Neural cell (in vitro differentiated cells): ENCODE results near the gene TRAPPC13. TPM values are rescaled to one million over a fixed set of nuclear protein-coding genes. Genes with fewer than 3 reads are reported as not detected.
"Not testable (repeated sequence)": the region's sequence is repeated elsewhere in the genome, so short reads cannot be mapped to it uniquely, and the experiment has no call there.

Experiments used
- H2AFZ ChIP-seq: fragments of 200-600, 300-800 bp; sonication (generic), shearing (Covaris generic); 2 replicates; pipeline ENCODE4 v1.6.0; 2014; ENCODE audit warnings: low read depth, mild to moderate bottlenecking, antibody characterized with exemption, low read length, moderate library complexity
- H3F3A ChIP-seq: fragments of 200-600 bp; shearing (Covaris generic); 2 replicates; pipeline ENCODE4 v1.6.1; 2016; ENCODE audit warnings: mild to moderate bottlenecking, moderate library complexity, mixed read lengths, antibody characterized with exemption, low read length; ENCODE audit not compliant: insufficient read depth, poor library complexity, severe bottlenecking
- H3K27ac ChIP-seq: fragments of 200-600, 300-800 bp; sonication (generic), shearing (Covaris generic); 2 replicates; pipeline ENCODE4 v1.5.1; 2014; ENCODE audit warnings: mild to moderate bottlenecking, low read length, moderate library complexity
- H3K27me3 ChIP-seq: fragments of 300-800, 200-600 bp; sonication (generic), shearing (Covaris generic); 2 replicates; pipeline ENCODE4 v1.6.0; 2014; ENCODE audit warnings: mild to moderate bottlenecking, low read depth, low read length, moderate library complexity; ENCODE audit not compliant: insufficient read depth
- H3K36me3 ChIP-seq: fragments of 300-800, 200-600 bp; sonication (generic), shearing (Covaris generic); 2 replicates; pipeline ENCODE4 v1.5.1; 2014; ENCODE audit warnings: mild to moderate bottlenecking, antibody characterized with exemption, low read length, moderate library complexity; ENCODE audit not compliant: insufficient read depth
- H3K4me2 ChIP-seq: fragments of 300-800, 200-600 bp; sonication (generic), shearing (Covaris generic); 2 replicates; pipeline ENCODE4 v1.6.0; 2014; ENCODE audit warnings: mild to moderate bottlenecking, low read length
- H3K4me3 ChIP-seq: fragments of 300-800, 200-600 bp; sonication (generic), shearing (Covaris generic); 2 replicates; pipeline ENCODE4 v1.5.1; 2014; ENCODE audit warnings: mild to moderate bottlenecking, low read length, moderate library complexity
- H3K79me2 ChIP-seq: fragments of 200-600 bp; shearing (Covaris generic); replicated peaks from 2 replicates; pipeline ENCODE4 v1.6.0; 2014; ENCODE audit warnings: mild to moderate bottlenecking, low read length, moderate library complexity; ENCODE audit not compliant: insufficient read depth
- H3K9ac ChIP-seq: fragments of 300-800, 200-600 bp; sonication (generic), shearing (Covaris generic); 2 replicates; pipeline ENCODE4 v1.6.1; 2016; ENCODE audit warnings: mild to moderate bottlenecking, low read length, mixed read lengths
- H3K9me2 ChIP-seq: fragments of 200-600 bp; shearing (Covaris generic); 2 replicates; pipeline ENCODE4 v1.6.1; 2016; ENCODE audit warnings: mild to moderate bottlenecking, low read length, mixed read lengths; ENCODE audit not compliant: insufficient read depth
- H3K9me3 ChIP-seq: fragments of 200-600, 300-800 bp; sonication (generic), shearing (Covaris generic); 2 replicates; pipeline ENCODE4 v1.6.1; 2016; ENCODE audit warnings: mild to moderate bottlenecking, mixed run types, low read length, moderate library complexity, mixed read lengths
- H4K20me1 ChIP-seq: fragments of 200-600 bp; shearing (Covaris generic); 2 replicates; pipeline ENCODE4 v1.6.1; 2016; ENCODE audit warnings: mild to moderate bottlenecking, mixed run types; ENCODE audit not compliant: insufficient read depth
- EP300 ChIP-seq: fragments of 450-650 bp; conservative IDR thresholded peaks from 2 replicates; pipeline ENCODE4 v1.6.1; 2014; ENCODE audit warnings: antibody characterized with exemption, mild to moderate bottlenecking, moderate library complexity; ENCODE audit not compliant: poor library complexity, severe bottlenecking
- EZH2 ChIP-seq: fragments of 200-600, 300-800 bp; shearing (Covaris generic), sonication (generic); IDR thresholded peaks from 2 replicates; pipeline ENCODE4 v1.6.1; 2014; ENCODE audit warnings: antibody characterized with exemption, low read length, borderline replicate concordance, mild to moderate bottlenecking; ENCODE audit not compliant: insufficient read depth, poor library complexity, severe bottlenecking
- MXI1 ChIP-seq: fragments of 450-650 bp; conservative IDR thresholded peaks from 2 replicates; pipeline ENCODE4 v1.6.1; 2014; ENCODE audit warnings: antibody characterized with exemption, mild to moderate bottlenecking; ENCODE audit not compliant: poor library complexity, severe bottlenecking
- POLR2AphosphoS5 ChIP-seq: IDR thresholded peaks from 2 replicates; pipeline ENCODE4 v1.6.1; 2012
- RAD21 ChIP-seq: fragments of 450-650 bp; conservative IDR thresholded peaks from 2 replicates; pipeline ENCODE4 v1.6.1; 2014; ENCODE audit warnings: antibody characterized with exemption, mild to moderate bottlenecking, moderate library complexity
- SMC3 ChIP-seq: fragments of 450-650 bp; conservative IDR thresholded peaks from 2 replicates; pipeline ENCODE4 v1.6.1; 2014; ENCODE audit warnings: antibody characterized with exemption, mild to moderate bottlenecking, moderate library complexity; ENCODE audit not compliant: poor library complexity
- TAF1 ChIP-seq: IDR thresholded peaks from 2 replicates; pipeline ENCODE4 v1.6.1; 2012; ENCODE audit warnings: low read depth
- polyA plus RNA-seq: library from polyadenylated mRNA; depleted of rRNA; stranded (reverse); fragments of >200 nt; gene quantifications from 2 replicates; pipeline ENCODE4 v1.2.3, GENCODE V29; 2014
- TF ChIP-seq, protein P1 (sequence below): IDR thresholded peaks from 2 replicates; pipeline ENCODE4 v1.6.1; 2012; ENCODE audit warnings: borderline replicate concordance
- TF ChIP-seq, protein P2 (sequence below): fragments of 450-650 bp; IDR thresholded peaks from 2 replicates; pipeline ENCODE4 v1.5.1; 2014; ENCODE audit warnings: antibody characterized with exemption, mild to moderate bottlenecking, moderate library complexity; ENCODE audit not compliant: poor library complexity, severe bottlenecking

TRAPPC13 gene
- polyA plus RNA-seq, 1 donor from 2014 or later, result 80.3 TPM

DNA sequence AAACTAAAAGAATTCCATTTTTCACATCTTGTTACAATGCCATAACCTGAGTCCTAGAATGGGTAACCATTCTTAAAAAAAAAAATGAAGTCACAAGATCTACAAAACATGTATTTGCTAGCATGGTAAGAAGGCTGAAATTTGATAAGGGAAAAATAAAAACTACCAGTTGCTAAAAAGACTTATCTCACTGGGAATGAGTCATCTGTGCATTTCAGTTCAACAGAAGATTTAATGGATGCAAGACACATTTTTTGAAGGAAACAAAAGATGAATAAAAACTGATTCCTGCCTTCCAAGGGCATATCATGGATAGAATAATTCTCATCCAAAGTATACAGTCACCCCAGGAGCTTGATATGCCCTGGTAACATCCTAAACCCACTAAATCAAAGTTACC lies 49.9 kb downstream of the TRAPPC13 start:
- Histone ChIP-seq H3K27ac (no peak overlapping the region), H2AFZ (no peak overlapping the region), H3K27me3 (no peaks in the 10 kb centered on the region), H3K9ac (no peak overlapping the region), H3K4me2 (no peak overlapping the region), H4K20me1 (no peaks in the 10 kb centered on the region), H3K4me3 (no peak overlapping the region), H3K36me3 (no peaks in the 10 kb centered on the region), H3K9me2 (no peaks in the 10 kb centered on the region), H3K79me2 (no peaks in the 10 kb centered on the region), H3K9me3 (no peaks in the 10 kb centered on the region), H3F3A (no peaks in the 10 kb centered on the region)
- TF ChIP-seq POLR2AphosphoS5 (no peak), EZH2 (no peak), RAD21 (no peak), EP300 (no peak), MXI1 (no peak), TAF1 (no peak), SMC3 (no peak)
- TF ChIP-seq, protein P1, sequence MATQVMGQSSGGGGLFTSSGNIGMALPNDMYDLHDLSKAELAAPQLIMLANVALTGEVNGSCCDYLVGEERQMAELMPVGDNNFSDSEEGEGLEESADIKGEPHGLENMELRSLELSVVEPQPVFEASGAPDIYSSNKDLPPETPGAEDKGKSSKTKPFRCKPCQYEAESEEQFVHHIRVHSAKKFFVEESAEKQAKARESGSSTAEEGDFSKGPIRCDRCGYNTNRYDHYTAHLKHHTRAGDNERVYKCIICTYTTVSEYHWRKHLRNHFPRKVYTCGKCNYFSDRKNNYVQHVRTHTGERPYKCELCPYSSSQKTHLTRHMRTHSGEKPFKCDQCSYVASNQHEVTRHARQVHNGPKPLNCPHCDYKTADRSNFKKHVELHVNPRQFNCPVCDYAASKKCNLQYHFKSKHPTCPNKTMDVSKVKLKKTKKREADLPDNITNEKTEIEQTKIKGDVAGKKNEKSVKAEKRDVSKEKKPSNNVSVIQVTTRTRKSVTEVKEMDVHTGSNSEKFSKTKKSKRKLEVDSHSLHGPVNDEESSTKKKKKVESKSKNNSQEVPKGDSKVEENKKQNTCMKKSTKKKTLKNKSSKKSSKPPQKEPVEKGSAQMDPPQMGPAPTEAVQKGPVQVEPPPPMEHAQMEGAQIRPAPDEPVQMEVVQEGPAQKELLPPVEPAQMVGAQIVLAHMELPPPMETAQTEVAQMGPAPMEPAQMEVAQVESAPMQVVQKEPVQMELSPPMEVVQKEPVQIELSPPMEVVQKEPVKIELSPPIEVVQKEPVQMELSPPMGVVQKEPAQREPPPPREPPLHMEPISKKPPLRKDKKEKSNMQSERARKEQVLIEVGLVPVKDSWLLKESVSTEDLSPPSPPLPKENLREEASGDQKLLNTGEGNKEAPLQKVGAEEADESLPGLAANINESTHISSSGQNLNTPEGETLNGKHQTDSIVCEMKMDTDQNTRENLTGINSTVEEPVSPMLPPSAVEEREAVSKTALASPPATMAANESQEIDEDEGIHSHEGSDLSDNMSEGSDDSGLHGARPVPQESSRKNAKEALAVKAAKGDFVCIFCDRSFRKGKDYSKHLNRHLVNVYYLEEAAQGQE, result no peak
- TF ChIP-seq, protein P2, sequence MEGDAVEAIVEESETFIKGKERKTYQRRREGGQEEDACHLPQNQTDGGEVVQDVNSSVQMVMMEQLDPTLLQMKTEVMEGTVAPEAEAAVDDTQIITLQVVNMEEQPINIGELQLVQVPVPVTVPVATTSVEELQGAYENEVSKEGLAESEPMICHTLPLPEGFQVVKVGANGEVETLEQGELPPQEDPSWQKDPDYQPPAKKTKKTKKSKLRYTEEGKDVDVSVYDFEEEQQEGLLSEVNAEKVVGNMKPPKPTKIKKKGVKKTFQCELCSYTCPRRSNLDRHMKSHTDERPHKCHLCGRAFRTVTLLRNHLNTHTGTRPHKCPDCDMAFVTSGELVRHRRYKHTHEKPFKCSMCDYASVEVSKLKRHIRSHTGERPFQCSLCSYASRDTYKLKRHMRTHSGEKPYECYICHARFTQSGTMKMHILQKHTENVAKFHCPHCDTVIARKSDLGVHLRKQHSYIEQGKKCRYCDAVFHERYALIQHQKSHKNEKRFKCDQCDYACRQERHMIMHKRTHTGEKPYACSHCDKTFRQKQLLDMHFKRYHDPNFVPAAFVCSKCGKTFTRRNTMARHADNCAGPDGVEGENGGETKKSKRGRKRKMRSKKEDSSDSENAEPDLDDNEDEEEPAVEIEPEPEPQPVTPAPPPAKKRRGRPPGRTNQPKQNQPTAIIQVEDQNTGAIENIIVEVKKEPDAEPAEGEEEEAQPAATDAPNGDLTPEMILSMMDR, result no peak

DNA sequence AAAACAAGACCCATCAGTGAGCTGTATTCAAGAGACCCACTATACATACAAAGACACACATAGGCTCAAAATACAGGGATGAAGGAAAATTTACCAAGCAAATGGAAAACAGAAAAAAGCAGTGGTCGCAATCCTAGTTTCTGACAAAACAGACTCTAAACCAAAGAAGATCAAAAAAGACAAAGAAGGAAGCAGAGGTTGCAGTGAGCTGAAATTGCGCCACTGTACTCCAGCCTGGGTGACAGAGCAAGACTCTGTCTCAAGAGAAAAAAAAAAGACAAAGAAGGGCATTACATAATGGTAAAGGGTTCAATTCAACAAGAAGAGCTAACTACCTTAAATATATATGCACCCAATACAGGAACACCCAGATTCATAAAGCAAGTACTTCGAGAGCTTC lies 51.2 kb downstream of the TRAPPC13 start:
- H3F3A ChIP-seq, H3K27ac ChIP-seq, H3K79me2 ChIP-seq, H3K9me2 ChIP-seq, H2AFZ ChIP-seq, H3K9me3 ChIP-seq, H3K4me2 ChIP-seq, H3K9ac ChIP-seq, H3K36me3 ChIP-seq, H3K4me3 ChIP-seq, H4K20me1 ChIP-seq, H3K27me3 ChIP-seq: not testable (repeated sequence)

- TF ChIP-seq, protein P1, result no peak
- no peak for TF ChIP-seq EP300
- TF ChIP-seq RAD21, result no peak
- no peak for TF ChIP-seq SMC3
- no peak for TF ChIP-seq TAF1
- TF ChIP-seq POLR2AphosphoS5, result no peak
- no peak for TF ChIP-seq EZH2
- TF ChIP-seq MXI1, result no peak
- TF ChIP-seq, protein P2, result no peak
- H3K27me3 ChIP-seq, result no peaks in the 10 kb centered on the region
- peaks cover 4% of the 10 kb centered on the region for H3K36me3 ChIP-seq
- no peaks in the 10 kb centered on the region for H3F3A ChIP-seq
- no peak overlapping the region for H3K4me2 ChIP-seq
- H3K27ac ChIP-seq, result no peak overlapping the region
- no peak overlapping the region for H3K4me3 ChIP-seq
- H3K9me2 ChIP-seq, result no peaks in the 10 kb centered on the region
- no peak overlapping the region for H2AFZ ChIP-seq
- no peaks in the 10 kb centered on the region for H3K9me3 ChIP-seq
- H4K20me1 ChIP-seq, result no peaks in the 10 kb centered on the region
- H3K9ac ChIP-seq, result no peak overlapping the region
- H3K79me2 ChIP-seq, result no peaks in the 10 kb centered on the region
These were observed 57.3 kb downstream of the TRAPPC13 start for GRCh38 chr5:65682148-65682547.
